GM18907 (cell line): Measurements from ENCODE around the gene SLC22A4.
A peak's percentile ranks its signal among the peaks of the same experiment; 100 is the strongest.

Source experiments
- ATAC-seq: cut with Tn5 transposase; IDR thresholded peaks from one replicate; pipeline ENCODE4 v1.9.1; 2021; ENCODE audit warnings: mild to moderate bottlenecking, moderate library complexity; ENCODE audit not compliant: unreplicated experiment

SLC22A4 gene

GRCh38 chr5:132371603-132371994 lies 77.4 kb downstream of the SLC22A4 start:
- ATAC-seq = no peak

- no peak for ATAC-seq
These were observed 77.9 kb downstream of the SLC22A4 start for GRCh38 chr5:132372127-132372526.

GRCh38 chr5:132372542-132372941 lies 78.3 kb downstream of the SLC22A4 start:
- no peak for ATAC-seq

GRCh38 chr5:132375957-132376356 lies 81.8 kb downstream of the SLC22A4 start:
- no peak for ATAC-seq

- no peak for ATAC-seq
These were observed 82.8 kb downstream of the SLC22A4 start for GRCh38 chr5:132376694-132377641.

- no peak for ATAC-seq
These were observed 83.5 kb downstream of the SLC22A4 start for GRCh38 chr5:132377738-132378137.

- no peak for ATAC-seq
These were observed 84.4 kb downstream of the SLC22A4 start for GRCh38 chr5:132378580-132378979.

- no peak for ATAC-seq
These were observed 85.9 kb downstream of the SLC22A4 start for GRCh38 chr5:132380047-132380446.

- no peak for ATAC-seq
These were observed 86.5 kb downstream of the SLC22A4 start for GRCh38 chr5:132380741-132381140.

- ATAC-seq = no peak
These were observed 87.4 kb downstream of the SLC22A4 start for GRCh38 chr5:132381614-132382013.

GRCh38 chr5:132383261-132383660 lies 89.1 kb downstream of the SLC22A4 start:
- ATAC-seq = no peak

GRCh38 chr5:132383984-132384383 lies 89.8 kb downstream of the SLC22A4 start:
- no peak for ATAC-seq

GRCh38 chr5:132384506-132385050 lies 90.4 kb downstream of the SLC22A4 start:
- ATAC-seq = no peak

- ATAC-seq = no peak
These were observed 91.3 kb downstream of the SLC22A4 start for GRCh38 chr5:132385326-132386105.

- peak; percentile 84 for ATAC-seq
These were observed 92.6 kb downstream of the SLC22A4 start for GRCh38 chr5:132386644-132387286.

GRCh38 chr5:132387640-132388117 lies 93.5 kb downstream of the SLC22A4 start:
- ATAC-seq = no peak

GRCh38 chr5:132388244-132389050 lies 94.3 kb downstream of the SLC22A4 start:
- ATAC-seq = no peak

- no peak for ATAC-seq
These were observed 94.8 kb downstream of the SLC22A4 start for GRCh38 chr5:132389051-132389331.

- no peak for ATAC-seq
These were observed 95.5 kb downstream of the SLC22A4 start for GRCh38 chr5:132389585-132390286.

GRCh38 chr5:132391247-132391646 lies 97.1 kb downstream of the SLC22A4 start:
- ATAC-seq = no peak
